SK-N-SH (cell line): ENCODE data around the gene LRRC8E. TPM values are rescaled to one million over a fixed set of nuclear protein-coding genes. Genes with fewer than 3 reads are reported as not detected.
"Not testable (repeated sequence)": the region's sequence is repeated elsewhere in the genome, so short reads cannot be mapped to it uniquely, and the experiment has no call there.

ENCODE experiments used
- CTCF ChIA-PET: fragments of 300-600, 350-600 bp; formaldehyde crosslinking; extraction: SDS; loops from one replicate; lab custom pipeline; 2021; lab: Yijun Ruan, JAX
- POLR2A ChIA-PET: fragments of 350-600 bp; sonication (Branson Sonifier 250); formaldehyde crosslinking; extraction: SDS; loops from one replicate; lab custom pipeline; 2020; ENCODE audit warnings: antibody characterized with exemption, inconsistent platforms; lab: Yijun Ruan, JAX
- DNase-seq: peaks from one replicate; pipeline ENCODE4 v3.0.0; 2012
- H2AFZ ChIP-seq: fragments of 200-600 bp; sonication (generic); 2 replicates; pipeline ENCODE4 v1.8.1; 2016; ENCODE audit warnings: antibody characterized with exemption, mild to moderate bottlenecking, low read depth
- H3F3A ChIP-seq: fragments of 200-600 bp; sonication (generic); replicated peaks from 2 replicates; pipeline ENCODE3; 2016; ENCODE audit warnings: antibody characterized with exemption, mild to moderate bottlenecking; ENCODE audit not compliant: insufficient read depth
- H3K27ac ChIP-seq, 2 experiments: fragments of 200-500 bp in 1 of 2; fragments of 200-600 bp in 1 of 2; sonication (Bioruptor generic) in 1 of 2; sonication (generic), shearing (Covaris generic) in 1 of 2; 2 replicates each; pipeline versions ENCODE4 v1.5.1 to v1.6.1; 2014 to 2016; ENCODE audit warnings: low read depth in 2 of 2, inconsistent platforms in 1 of 2, low read length in 1 of 2, mild to moderate bottlenecking in 1 of 2, mixed read lengths in 1 of 2
- H3K27me3 ChIP-seq: fragments of 200-600 bp; sonication (generic), shearing (Covaris generic); 2 replicates; pipeline ENCODE4 v1.6.1; 2016; ENCODE audit warnings: mixed run types; ENCODE audit not compliant: insufficient read depth
- H3K36me3 ChIP-seq, 2 experiments: fragments of 200-500 bp in 1 of 2; fragments of 200-600 bp in 1 of 2; sonication (Bioruptor generic) in 1 of 2; sonication (generic) in 1 of 2; replicated peaks in 1 of 2; 2 replicates each; pipeline versions ENCODE3 to v1.5.1; 2014 to 2016; ENCODE audit warnings: low read length in 1 of 2, mild to moderate bottlenecking in 1 of 2; ENCODE audit not compliant: insufficient read depth in 2 of 2, control insufficient read depth in 1 of 2
- H3K4me1 ChIP-seq, 2 experiments: fragments of 200-500 bp in 1 of 2; fragments of 200-600 bp in 1 of 2; sonication (Bioruptor generic) in 1 of 2; sonication (generic), shearing (Covaris generic) in 1 of 2; 2 replicates each; pipeline versions ENCODE4 v1.5.1 to v1.6.1; 2014 to 2016; ENCODE audit warnings: low read depth in 1 of 2, low read length in 1 of 2, mixed run types in 1 of 2; ENCODE audit not compliant: insufficient read depth in 2 of 2, control insufficient read depth in 1 of 2
- H3K4me2 ChIP-seq: fragments of 200-600 bp; sonication (generic), shearing (Covaris generic); 2 replicates; pipeline ENCODE4 v1.6.1; 2017; ENCODE audit warnings: mixed run types
- H3K4me3 ChIP-seq, 2 experiments: fragments of 200-500 bp in 1 of 2; fragments of 200-600 bp in 1 of 2; sonication (Bioruptor generic) in 1 of 2; sonication (generic), shearing (Covaris generic) in 1 of 2; 2 replicates each; pipeline versions ENCODE4 v1.5.1 to v1.8.1; 2014 to 2016; ENCODE audit warnings: low read depth in 2 of 2, inconsistent platforms in 1 of 2, low read length in 1 of 2, mild to moderate bottlenecking in 1 of 2, mixed read lengths in 1 of 2, moderate library complexity in 1 of 2
- H3K79me2 ChIP-seq: fragments of 200-600 bp; sonication (generic); 2 replicates; pipeline ENCODE4 v1.8.1; 2017; ENCODE audit warnings: mild to moderate bottlenecking; ENCODE audit not compliant: insufficient read depth
- H3K9ac ChIP-seq: fragments of 200-600 bp; sonication (generic); 2 replicates; pipeline ENCODE4 v1.6.1; 2017; ENCODE audit warnings: mixed run types
- H3K9me2 ChIP-seq: fragments of 200-600 bp; sonication (generic); 2 replicates; pipeline ENCODE4 v1.6.1; 2017; ENCODE audit warnings: mixed run types
- H3K9me3 ChIP-seq: fragments of 200-600 bp; sonication (generic); 2 replicates; pipeline ENCODE4 v1.6.1; 2017; ENCODE audit warnings: mixed run types, mild to moderate bottlenecking, moderate library complexity
- H4K20me1 ChIP-seq: fragments of 200-600 bp; sonication (generic); 2 replicates; pipeline ENCODE4 v1.6.1; 2017; ENCODE audit warnings: mild to moderate bottlenecking, mixed run types; ENCODE audit not compliant: insufficient read depth
- CTCF ChIP-seq: fragments of 200-600 bp; sonication (generic); IDR thresholded peaks from 2 replicates; pipeline ENCODE4 v1.6.1; 2017; ENCODE audit warnings: antibody characterized with exemption, mild to moderate bottlenecking, moderate library complexity
- FOSL2 ChIP-seq: IDR thresholded peaks from 2 replicates; pipeline ENCODE4 v1.4.0; 2012; ENCODE audit warnings: low read depth, mild to moderate bottlenecking, moderate library complexity, borderline replicate concordance
- GABPA ChIP-seq: IDR thresholded peaks from 2 replicates; pipeline ENCODE4 v1.4.0; 2012; ENCODE audit warnings: low read depth, mild to moderate bottlenecking
- MEF2A ChIP-seq: IDR thresholded peaks from 2 replicates; pipeline ENCODE4 v1.4.0; 2012; ENCODE audit warnings: low read depth, borderline replicate concordance
- NFIC ChIP-seq: IDR thresholded peaks from 2 replicates; pipeline ENCODE4 v1.4.0; 2012; ENCODE audit warnings: borderline replicate concordance
- NRF1 ChIP-seq: IDR thresholded peaks from 2 replicates; pipeline ENCODE4 v1.6.1; 2012; ENCODE audit warnings: low read depth, mild to moderate bottlenecking, low read length
- POLR2AphosphoS5 ChIP-seq: IDR thresholded peaks from 2 replicates; pipeline ENCODE4 v1.6.1; 2012; ENCODE audit warnings: low read depth, low read length
- RCOR1 ChIP-seq: fragments of 150-350 bp; IDR thresholded peaks from 2 replicates; pipeline ENCODE4 v1.6.1; 2017; ENCODE audit warnings: antibody characterized with exemption, low read length
- RFX5 ChIP-seq: IDR thresholded peaks from 2 replicates; pipeline ENCODE4 v1.6.1; 2012; ENCODE audit warnings: mild to moderate bottlenecking, improper control_type of control experiment, low read length
- SMC3 ChIP-seq: IDR thresholded peaks from 2 replicates; pipeline ENCODE4 v1.6.1; 2012; ENCODE audit warnings: low read depth, low read length, improper control_type of control experiment
- WGBS: methylation state at CpG from one replicate; pipeline ENCODE4 v1.1.6; 2017; ENCODE audit warnings: low lambda C conversion rate; 5-methylcytosine and 5-hydroxymethylcytosine counted together
- polyA plus RNA-seq, 3 experiments: library from polyadenylated mRNA; depleted of rRNA; stranded (reverse); fragments of >200 nt; gene quantifications; 2 replicates each; pipeline ENCODE4 v1.2.3, GENCODE V29; 2012

The LRRC8E gene
- polyA plus RNA-seq, 1 of the 3 experiments (the other 2 are of a cell fraction), result 0.02 TPM

DNA sequence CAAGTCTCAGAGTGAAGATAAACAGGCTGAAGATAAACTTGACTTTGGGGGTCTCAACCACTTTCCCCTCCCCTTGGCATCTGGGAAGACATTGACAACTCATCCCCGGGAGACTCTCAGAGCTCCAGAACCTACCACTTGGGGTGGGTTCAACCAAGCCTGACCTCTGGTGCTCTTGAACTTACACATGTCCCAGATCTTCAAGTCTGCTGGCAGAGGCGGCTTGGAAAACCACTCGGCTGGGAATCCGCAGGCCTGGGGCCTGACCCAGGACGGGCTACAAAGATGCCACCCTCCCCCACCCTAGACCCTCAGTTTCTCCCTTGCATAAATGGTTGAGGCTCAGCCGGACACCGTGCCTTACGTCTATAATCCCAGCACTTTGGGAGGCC is 512 bp downstream of the LRRC8E start:
- Histone ChIP-seq H3K36me3 (no peaks in the 10 kb centered on the region), H3K4me2 (no peak overlapping the region), H3K9me3 (no peaks in the 10 kb centered on the region), H3K79me2 (no peaks in the 10 kb centered on the region), H3K9me2 (no peaks in the 10 kb centered on the region), H2AFZ (no peak overlapping the region), H4K20me1 (no peaks in the 10 kb centered on the region), H3K9ac (no peak overlapping the region), H3K27me3 (no peaks in the 10 kb centered on the region; the same call in 1 of the 2 replicates), H3K4me3 (no peak overlapping the region), H3F3A (no peaks in the 10 kb centered on the region), H3K4me1 (no peaks in the 10 kb centered on the region), H3K27ac (no peak overlapping the region)
- ChIA-PET CTCF (interaction anchor here (0.9 to 1.4 kb wide), 2 partner anchors 13 to 20 kb away, joined by 3 read pairs; no protein-coding TSS in a partner anchor), POLR2A (no interaction called here)
- no peak for DNase-seq
- TF ChIP-seq MEF2A (no peak), RFX5 (no peak), GABPA (no peak), NFIC (no peak)
- WGBS, result 82% methylated on average over 3 of the region's 8 CpGs

- H4K20me1 ChIP-seq, H3F3A ChIP-seq, H3K79me2 ChIP-seq, CTCF ChIA-PET, H3K36me3 ChIP-seq, POLR2A ChIA-PET, H3K4me2 ChIP-seq, H3K4me1 ChIP-seq, DNase-seq, H3K27ac ChIP-seq, H3K4me3 ChIP-seq, H3K9me2 ChIP-seq, H3K27me3 ChIP-seq, H2AFZ ChIP-seq, H3K9me3 ChIP-seq, H3K9ac ChIP-seq: not testable (repeated sequence)
- 63% methylated on average over 18 of the region's 18 CpGs for WGBS
- peak; percentile 52; the same call in 1 of the 2 replicates for TF ChIP-seq FOSL2
Measured at GRCh38 chr19:7893362-7894101, 5.2 kb downstream of the LRRC8E start.

DNA sequence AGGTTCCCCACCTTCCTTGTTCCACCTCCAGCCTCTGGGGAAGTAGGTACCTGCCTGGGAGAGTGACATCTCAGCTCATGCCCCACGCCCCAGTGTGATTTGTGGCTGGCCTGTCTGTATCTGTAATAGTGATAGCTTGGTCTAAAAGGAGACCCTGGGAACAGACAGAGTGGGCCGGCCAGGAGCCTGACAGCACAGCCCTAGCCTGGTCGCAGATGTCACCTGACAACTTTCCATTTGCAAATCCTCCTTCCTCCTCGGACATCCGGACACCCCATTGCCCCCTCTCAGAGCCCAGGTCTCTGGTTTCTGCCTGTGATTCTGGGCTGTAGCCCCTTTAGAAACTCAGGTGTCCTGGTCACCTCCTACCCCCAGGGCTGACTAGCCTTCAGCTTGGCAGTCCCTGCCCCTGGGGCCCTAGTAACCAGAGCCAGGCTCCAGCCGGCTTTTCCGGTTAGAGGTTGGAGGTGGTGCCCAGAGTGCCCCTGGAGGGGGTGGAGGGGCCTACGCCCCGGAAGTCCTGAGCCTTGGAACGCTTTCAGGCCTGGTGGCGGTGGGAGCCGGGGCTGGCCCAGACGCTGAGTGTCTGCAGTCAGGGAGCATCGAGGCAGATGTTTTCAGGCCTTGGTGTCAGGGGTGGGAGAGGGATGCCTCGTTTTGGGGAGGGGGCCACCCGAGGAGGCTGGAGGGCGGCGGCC is 6.5 kb downstream of the LRRC8E start:
- Histone ChIP-seq H3K4me3 (no peak overlapping the region), H3K9me2 (no peaks in the 10 kb centered on the region), H3K9me3 (no peaks in the 10 kb centered on the region), H3K9ac (no peak overlapping the region), H3K27me3 (no peaks in the 10 kb centered on the region), H3F3A (no peaks in the 10 kb centered on the region), H3K4me1 (no peaks in the 10 kb centered on the region), H2AFZ (no peak overlapping the region), H3K79me2 (no peaks in the 10 kb centered on the region), H4K20me1 (no peaks in the 10 kb centered on the region), H3K27ac (no peak overlapping the region), H3K4me2 (no peak overlapping the region), H3K36me3 (no peaks in the 10 kb centered on the region)
- POLR2A ChIA-PET, result no interaction called here
- DNase-seq, result no peak
- CTCF ChIA-PET, result no interaction called here
- 77% methylated on average over 14 of the region's 18 CpGs for WGBS
- TF ChIP-seq CTCF (no peak), POLR2AphosphoS5 (no peak), SMC3 (no peak), RCOR1 (no peak), NRF1 (no peak)
